MCF 10A (cell line): ENCODE measurements around the gene KCTD7. TPM values are rescaled to one million over a fixed set of nuclear protein-coding genes. Genes with fewer than 3 reads are reported as not detected.
"Not testable (repeated sequence)": the region's sequence is repeated elsewhere in the genome, so short reads cannot be mapped to it uniquely, and the experiment has no call there.

Experiments
- Bru-seq: library from RNA; stranded (reverse); fragments of 400-500 nt; gene quantifications from one replicate; lab custom pipeline; 2021; lab: Mats Ljungman, UMichigan
- BruChase-seq, 2 experiments: library from RNA; stranded (reverse); fragments of 400-500 nt; gene quantifications; one replicate each; lab custom pipeline; 2021; lab: Mats Ljungman, UMichigan
- BruUV-seq: library from RNA; stranded (reverse); fragments of 400-500 nt; replicated peaks from 2 replicates; lab custom pipeline; 2021; lab: Mats Ljungman, UMichigan
- CTCF ChIA-PET: fragments of 300-600 bp; sonication (Branson Sonifier 250); formaldehyde crosslinking; extraction: SDS; loops from one replicate; lab custom pipeline; 2021; ENCODE audit warnings: antibody characterized with exemption, inconsistent platforms; lab: Yijun Ruan, JAX
- POLR2A ChIA-PET: fragments of 300-600, 350-650 bp; sonication (Branson Sonifier 250); formaldehyde crosslinking; extraction: SDS; loops from one replicate; lab custom pipeline; 2020; ENCODE audit warnings: antibody characterized with exemption, inconsistent platforms; lab: Yijun Ruan, JAX
- DNase-seq: peaks from one replicate; pipeline ENCODE4 v3.0.0-alpha.2; 2018; ENCODE audit not compliant: unreplicated experiment
- H3K27ac Mint-ChIP-seq: one replicate; pipeline ENCODE4 v1.8.0; 2022; ENCODE audit warnings: mild to moderate bottlenecking, low read depth, mixed read lengths; ENCODE audit not compliant: unreplicated experiment
- H3K27me3 Mint-ChIP-seq: one replicate; pipeline ENCODE4 v1.8.0; 2022; ENCODE audit warnings: mixed read lengths; ENCODE audit not compliant: insufficient read depth, unreplicated experiment
- H3K36me3 Mint-ChIP-seq: one replicate; pipeline ENCODE4 v1.8.0; 2022; ENCODE audit warnings: mild to moderate bottlenecking, moderate library complexity, mixed read lengths; ENCODE audit not compliant: insufficient read depth, unreplicated experiment
- H3K4me1 Mint-ChIP-seq: one replicate; pipeline ENCODE4 v1.8.0; 2022; ENCODE audit warnings: mixed read lengths; ENCODE audit not compliant: insufficient read depth, unreplicated experiment
- H3K4me3 Mint-ChIP-seq: one replicate; pipeline ENCODE4 v1.8.0; 2022; ENCODE audit warnings: mild to moderate bottlenecking, moderate library complexity, mixed read lengths; ENCODE audit not compliant: unreplicated experiment
- H3K9me3 Mint-ChIP-seq: one replicate; pipeline ENCODE4 v1.8.0; 2022; ENCODE audit warnings: mixed read lengths; ENCODE audit not compliant: unreplicated experiment
- CTCF ChIP-seq: fragments of 200-600 bp; IDR thresholded peaks from one replicate; pipeline ENCODE4 v1.8.0; 2022; ENCODE audit warnings: antibody characterized with exemption, mild to moderate bottlenecking; ENCODE audit not compliant: unreplicated experiment
- intact Hi-C: fragments of 100-400 bp; cut with micrococcal nuclease; formaldehyde crosslinking; loops from 2 replicates; pipeline ENCODE4 v1.14.1; 2022
- long read RNA-seq: library from polyadenylated mRNA; stranded (forward); transcript quantifications from one replicate; pipeline ENCODE4 v2.0.0, GENCODE V29; 2022
- total RNA-seq: library from RNA; stranded (reverse); gene quantifications from 2 replicates; pipeline ENCODE4 v1.2.3, GENCODE V29; 2022

KCTD7 gene
- total RNA-seq: 3.7 and 5.5 TPM in 2 replicates
- Bru-seq, nascent RNA: percentile 65 among the genes with signal in this experiment
- percentile 66 among the genes with signal in this experiment for BruChase-seq, experiment 1, labeled RNA remaining after a 6-hour chase
- BruChase-seq, experiment 2, labeled RNA remaining after a 2-hour chase: percentile 81 among the genes with signal in this experiment
- long read RNA-seq, full-length matches to known transcripts: 2 of 4 reads
- long read RNA-seq, partial matches to known transcripts: 2 of 4 reads
- long read RNA-seq, other reads (novel, unspliced or antisense): 0 of 4 reads

GRCh38 chr7:66628361-66629221 is at the start of gene KCTD7:
Gene KCTD7, plus strand, starts transcription at chr7:66628881. Its CDS starts 184 bp downstream, at chr7:66629065.
- H3K36me3 Mint-ChIP-seq: no peaks in the 10 kb centered on the region
- no peaks in the 10 kb centered on the region for H3K27me3 Mint-ChIP-seq

GRCh38 chr7:66580380-66580779 is 48.3 kb upstream of the KCTD7 start:
- H3K4me3 Mint-ChIP-seq, POLR2A ChIA-PET, intact Hi-C loops, DNase-seq, H3K9me3 Mint-ChIP-seq, H3K4me1 Mint-ChIP-seq, H3K27ac Mint-ChIP-seq, H3K27me3 Mint-ChIP-seq, BruUV-seq, CTCF ChIA-PET: not testable (repeated sequence)
- peaks cover 67% of the 10 kb centered on the region for H3K36me3 Mint-ChIP-seq

More at GRCh38 chr7:66628361-66629221, at the start of gene KCTD7:
- Mint-ChIP-seq H3K4me1 (peaks cover 16% of the 10 kb centered on the region), H3K27ac (peak within 1 kb of the TSS; percentile 84), H3K4me3 (peak within 1 kb of the TSS; percentile 79), H3K9me3 (no peaks in the 10 kb centered on the region)
- DNase-seq: peak; percentile 96
- intact Hi-C loops: loop anchor here (2.0 kb wide), 1 partner anchor 36 kb away; no protein-coding TSS in a partner anchor
- ChIA-PET CTCF (no interaction called here), POLR2A (interaction anchor here (0.6 to 4.1 kb wide), 15 partner anchors 8 to 367 kb away, joined by 3 to 44 read pairs (median 4); partner anchors contain the start of genes RABGEF1 and SBDS)
- no peak for TF ChIP-seq CTCF
- BruUV-seq: no TSS peak

GRCh38 chr7:66582816-66583489 is 45.7 kb upstream of the KCTD7 start:
- H3K36me3 Mint-ChIP-seq: peaks cover 60% of the 10 kb centered on the region
- POLR2A ChIA-PET, DNase-seq, H3K27ac Mint-ChIP-seq, H3K27me3 Mint-ChIP-seq, H3K4me1 Mint-ChIP-seq, intact Hi-C loops, BruUV-seq, H3K9me3 Mint-ChIP-seq, H3K4me3 Mint-ChIP-seq: not testable (repeated sequence)
- CTCF ChIA-PET: interaction anchor here (1.3 kb wide), 1 partner anchor 25 kb away, joined by 4 read pairs; no protein-coding TSS in a partner anchor

- no peak for TF ChIP-seq CTCF
- no TSS peak for BruUV-seq
- no peak overlapping the region for H3K27ac Mint-ChIP-seq
- peaks cover 66% of the 10 kb centered on the region for H3K36me3 Mint-ChIP-seq
- intact Hi-C loops: no loop called here
- no peak for DNase-seq
- no peak overlapping the region for H3K4me3 Mint-ChIP-seq
- no peaks in the 10 kb centered on the region for H3K9me3 Mint-ChIP-seq
- H3K27me3 Mint-ChIP-seq: no peaks in the 10 kb centered on the region
- H3K4me1 Mint-ChIP-seq: peaks cover 3% of the 10 kb centered on the region
- ChIA-PET CTCF (interaction anchor here (0.7 to 1.3 kb wide), 2 partner anchors 26 to 132 kb away, joined by 3 to 4 read pairs; no protein-coding TSS in a partner anchor), POLR2A (interaction anchor here (0.6 kb wide), 1 partner anchor 72 kb away, joined by 4 read pairs; no protein-coding TSS in a partner anchor)
Observed at GRCh38 chr7:66583490-66584110, 45.1 kb upstream of the KCTD7 start.
